BLaER1 (cell line): ENCODE data around the gene RGS10.
"Not testable (repeated sequence)": the region's sequence is repeated elsewhere in the genome, so short reads cannot be mapped to it uniquely, and the experiment has no call there.

Experiments
- H3K27ac ChIP-seq: shearing (Covaris generic); formaldehyde crosslinking; 2 replicates; pipeline ENCODE4 v1.8.1; 2022
- H3K27me3 ChIP-seq: shearing (Covaris generic); formaldehyde crosslinking; 2 replicates; pipeline ENCODE4 v1.8.1; 2022
- H3K36me3 ChIP-seq: shearing (Covaris generic); formaldehyde crosslinking; 2 replicates; pipeline ENCODE4 v1.8.1; 2022
- H3K4me1 ChIP-seq: shearing (Covaris generic); formaldehyde crosslinking; 2 replicates; pipeline ENCODE4 v1.8.1; 2022
- H3K4me2 ChIP-seq: shearing (Covaris generic); formaldehyde crosslinking; 2 replicates; pipeline ENCODE4 v1.8.1; 2022
- H3K4me3 ChIP-seq: shearing (Covaris generic); formaldehyde crosslinking; 2 replicates; pipeline ENCODE4 v1.8.1; 2022
- H3K9ac ChIP-seq: shearing (Covaris generic); formaldehyde crosslinking; 2 replicates; pipeline ENCODE4 v1.8.1; 2022
- H3K9me3 ChIP-seq: shearing (Covaris generic); formaldehyde crosslinking; 2 replicates; pipeline ENCODE4 v1.8.1; 2022
- H4K20me1 ChIP-seq: shearing (Covaris generic); formaldehyde crosslinking; 2 replicates; pipeline ENCODE4 v1.8.1; 2022
- Cebpa-rat ChIP-seq: shearing (Covaris generic); IDR thresholded peaks from 2 replicates; pipeline ENCODE4 v1.8.1; 2022

Gene RGS10

GRCh38 chr10:119531067-119531466, 11.5 kb downstream of the RGS10 start:
- Histone ChIP-seq H3K36me3 (peaks cover 2% of the 10 kb centered on the region; the same call in 1 of the 2 replicates), H3K27ac (no peak overlapping the region), H3K4me3 (no peak overlapping the region), H3K27me3 (no peaks in the 10 kb centered on the region), H4K20me1 (peaks cover 21% of the 10 kb centered on the region), H3K4me1 (peaks cover 29% of the 10 kb centered on the region), H3K9me3 (no peaks in the 10 kb centered on the region), H3K4me2 (no peak overlapping the region), H3K9ac (no peak overlapping the region)
- no peak for TF ChIP-seq Cebpa-rat

- not testable (repeated sequence) for H3K27me3 ChIP-seq, H3K9me3 ChIP-seq, H3K4me3 ChIP-seq, H3K27ac ChIP-seq, H3K9ac ChIP-seq
- Histone ChIP-seq H4K20me1 (peaks cover 14% of the 10 kb centered on the region), H3K4me1 (peaks cover 22% of the 10 kb centered on the region), H3K4me2 (peak overlapping the region; percentile 5; the same call in 1 of the 2 replicates), H3K36me3 (peaks cover 18% of the 10 kb centered on the region)
Observed at GRCh38 chr10:119528663-119529237, 13.8 kb downstream of the RGS10 start.

- TF ChIP-seq Cebpa-rat, result no peak
- no peaks in the 10 kb centered on the region for H3K9me3 ChIP-seq
- no peak overlapping the region for H3K9ac ChIP-seq
- H3K4me1 ChIP-seq, result peaks cover 23% of the 10 kb centered on the region
- H3K4me3 ChIP-seq, result no peak overlapping the region
- no peaks in the 10 kb centered on the region for H3K27me3 ChIP-seq
- no peak overlapping the region for H3K27ac ChIP-seq
- peaks cover 11% of the 10 kb centered on the region for H4K20me1 ChIP-seq
- H3K4me2 ChIP-seq, result no peak overlapping the region
- peaks cover 36% of the 10 kb centered on the region for H3K36me3 ChIP-seq
Observed at GRCh38 chr10:119526621-119527592, 15.6 kb downstream of the RGS10 start.

- Histone ChIP-seq H3K36me3 (peaks cover 39% of the 10 kb centered on the region), H4K20me1 (peaks cover 7% of the 10 kb centered on the region; the same call in 1 of the 2 replicates)
Observed at GRCh38 chr10:119526149-119526548, 16.4 kb downstream of the RGS10 start.

GRCh38 chr10:119525116-119525515, 17.4 kb downstream of the RGS10 start:
- no peak for TF ChIP-seq Cebpa-rat
- Histone ChIP-seq H3K4me2 (no peak overlapping the region), H3K36me3 (peaks cover 39% of the 10 kb centered on the region), H3K4me3 (no peak overlapping the region), H3K9me3 (no peaks in the 10 kb centered on the region), H3K27ac (no peak overlapping the region), H3K27me3 (no peaks in the 10 kb centered on the region), H3K9ac (no peak overlapping the region), H3K4me1 (peaks cover 32% of the 10 kb centered on the region), H4K20me1 (peaks cover 7% of the 10 kb centered on the region; the same call in 1 of the 2 replicates)

More at GRCh38 chr10:119526149-119526548, 16.4 kb downstream of the RGS10 start:
- Histone ChIP-seq H3K4me3 (no peak overlapping the region), H3K9ac (no peak overlapping the region), H3K4me1 (peaks cover 31% of the 10 kb centered on the region), H3K4me2 (no peak overlapping the region), H3K27ac (no peak overlapping the region), H3K27me3 (no peaks in the 10 kb centered on the region), H3K9me3 (no peaks in the 10 kb centered on the region)
- TF ChIP-seq Cebpa-rat, result no peak

GRCh38 chr10:119524720-119525070, 17.8 kb downstream of the RGS10 start:
- no peak overlapping the region for H3K9ac ChIP-seq
- peaks cover 39% of the 10 kb centered on the region for H3K36me3 ChIP-seq
- no peaks in the 10 kb centered on the region for H3K27me3 ChIP-seq
- no peak overlapping the region for H3K27ac ChIP-seq
- no peak overlapping the region for H3K4me3 ChIP-seq
- peaks cover 32% of the 10 kb centered on the region for H3K4me1 ChIP-seq
- TF ChIP-seq Cebpa-rat, result no peak
- H4K20me1 ChIP-seq, result peaks cover 7% of the 10 kb centered on the region; the same call in 1 of the 2 replicates
- H3K9me3 ChIP-seq, result no peaks in the 10 kb centered on the region
- no peak overlapping the region for H3K4me2 ChIP-seq

- H3K9me3 ChIP-seq, result no peaks in the 10 kb centered on the region
- H3K4me1 ChIP-seq, result peaks cover 30% of the 10 kb centered on the region
- peaks cover 39% of the 10 kb centered on the region for H3K36me3 ChIP-seq
- H3K27me3 ChIP-seq, result no peaks in the 10 kb centered on the region
- no peak overlapping the region for H3K4me3 ChIP-seq
- H3K9ac ChIP-seq, result no peak overlapping the region
- H4K20me1 ChIP-seq, result peaks cover 7% of the 10 kb centered on the region; the same call in 1 of the 2 replicates
- no peak for TF ChIP-seq Cebpa-rat
- H3K4me2 ChIP-seq, result no peak overlapping the region
- H3K27ac ChIP-seq, result no peak overlapping the region
Observed at GRCh38 chr10:119523895-119524719, 18.4 kb downstream of the RGS10 start.

GRCh38 chr10:119522747-119523426, 19.6 kb downstream of the RGS10 start:
- no peak overlapping the region for H3K9ac ChIP-seq
- no peak overlapping the region for H3K4me3 ChIP-seq
- TF ChIP-seq Cebpa-rat, result no peak
- peaks cover 39% of the 10 kb centered on the region for H3K36me3 ChIP-seq
- no peaks in the 10 kb centered on the region for H3K9me3 ChIP-seq
- H3K4me1 ChIP-seq, result peaks cover 34% of the 10 kb centered on the region
- H3K27me3 ChIP-seq, result no peaks in the 10 kb centered on the region
- no peak overlapping the region for H3K4me2 ChIP-seq
- no peak overlapping the region for H3K27ac ChIP-seq
- H4K20me1 ChIP-seq, result peaks cover 7% of the 10 kb centered on the region; the same call in 1 of the 2 replicates

GRCh38 chr10:119521443-119522204, 20.9 kb downstream of the RGS10 start:
- TF ChIP-seq Cebpa-rat, result no peak
- no peak overlapping the region for H3K4me2 ChIP-seq
- peaks cover 4% of the 10 kb centered on the region; the same call in 1 of the 2 replicates for H4K20me1 ChIP-seq
- peaks cover 39% of the 10 kb centered on the region for H3K36me3 ChIP-seq
- no peak overlapping the region for H3K4me3 ChIP-seq
- no peak overlapping the region for H3K27ac ChIP-seq
- no peaks in the 10 kb centered on the region for H3K27me3 ChIP-seq
- H3K4me1 ChIP-seq, result peaks cover 39% of the 10 kb centered on the region
- no peak overlapping the region for H3K9ac ChIP-seq
- no peaks in the 10 kb centered on the region for H3K9me3 ChIP-seq
